ENCODE data around the gene PSPN.

DNA sequence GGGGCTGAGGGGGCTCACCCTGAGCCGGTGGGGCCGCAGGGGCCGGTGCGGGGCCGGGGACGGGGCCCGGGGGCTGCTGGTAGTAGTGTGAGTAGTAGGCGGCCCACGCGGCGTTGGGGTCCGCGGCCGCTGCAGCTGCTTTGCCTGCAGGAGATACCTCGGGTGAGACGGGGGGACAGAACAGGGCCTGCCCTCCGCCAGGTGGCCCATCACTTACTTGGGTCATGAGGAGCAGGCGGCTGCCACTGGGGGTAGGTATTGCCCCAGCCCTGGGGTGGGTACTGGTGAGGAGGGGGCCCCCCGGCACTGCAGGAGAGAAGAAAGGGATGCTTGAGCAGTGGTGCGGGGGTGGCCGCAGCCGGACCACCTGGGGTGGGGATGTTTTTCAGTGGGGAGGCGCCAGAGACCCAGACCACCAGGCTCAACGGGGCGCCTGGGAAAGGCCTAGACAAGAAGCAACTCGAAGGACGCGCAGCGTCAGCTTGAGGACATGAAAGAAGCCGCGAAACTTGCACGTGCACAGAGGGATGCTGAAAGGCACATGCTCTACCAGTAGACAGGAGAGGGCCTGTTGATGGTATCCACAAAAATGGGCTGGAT lies 40.0 kb upstream of the PSPN start:
- TF ChIP-seq, protein P1, sequence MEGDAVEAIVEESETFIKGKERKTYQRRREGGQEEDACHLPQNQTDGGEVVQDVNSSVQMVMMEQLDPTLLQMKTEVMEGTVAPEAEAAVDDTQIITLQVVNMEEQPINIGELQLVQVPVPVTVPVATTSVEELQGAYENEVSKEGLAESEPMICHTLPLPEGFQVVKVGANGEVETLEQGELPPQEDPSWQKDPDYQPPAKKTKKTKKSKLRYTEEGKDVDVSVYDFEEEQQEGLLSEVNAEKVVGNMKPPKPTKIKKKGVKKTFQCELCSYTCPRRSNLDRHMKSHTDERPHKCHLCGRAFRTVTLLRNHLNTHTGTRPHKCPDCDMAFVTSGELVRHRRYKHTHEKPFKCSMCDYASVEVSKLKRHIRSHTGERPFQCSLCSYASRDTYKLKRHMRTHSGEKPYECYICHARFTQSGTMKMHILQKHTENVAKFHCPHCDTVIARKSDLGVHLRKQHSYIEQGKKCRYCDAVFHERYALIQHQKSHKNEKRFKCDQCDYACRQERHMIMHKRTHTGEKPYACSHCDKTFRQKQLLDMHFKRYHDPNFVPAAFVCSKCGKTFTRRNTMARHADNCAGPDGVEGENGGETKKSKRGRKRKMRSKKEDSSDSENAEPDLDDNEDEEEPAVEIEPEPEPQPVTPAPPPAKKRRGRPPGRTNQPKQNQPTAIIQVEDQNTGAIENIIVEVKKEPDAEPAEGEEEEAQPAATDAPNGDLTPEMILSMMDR (IDR thresholded peaks at IDR 0.05), result no peak
- TF ChIP-seq EZH2 (IDR thresholded peaks at IDR 0.05; ENCODE audit: borderline replicate concordance, insufficient read depth, low read depth, low read length, poor library complexity, severe bottlenecking), result no peak

All from B cell (primary cell).